Testis (tissue), 3 donors: ENCODE measurements around the gene KIFC3. TPM values are rescaled to one million over a fixed set of nuclear protein-coding genes. Genes with fewer than 3 reads are reported as not detected.

Experiments used
- DNase-seq: peaks from one replicate; pipeline ENCODE4 v3.0.0-alpha.2; 2019
- H3K27ac ChIP-seq, 2 donors: fragments of 200-600 bp; sonication (generic); one replicate each; pipeline ENCODE4 v1.5.1; 2019
- H3K27me3 ChIP-seq: fragments of 200-600 bp; sonication (generic); one replicate; pipeline ENCODE4 v1.5.1; 2019
- H3K36me3 ChIP-seq: fragments of 200-600 bp; sonication (generic); one replicate; pipeline ENCODE4 v1.5.1; 2017; ENCODE audit warnings: low read depth; ENCODE audit errors: missing control alignments
- H3K4me1 ChIP-seq: fragments of 200-600 bp; sonication (generic); one replicate; pipeline ENCODE4 v1.5.1; 2019
- H3K4me3 ChIP-seq, 2 donors: fragments of 200-600 bp; sonication (generic); one replicate each; pipeline ENCODE4 v1.5.1; 2017 to 2019
- H3K9me3 ChIP-seq: fragments of 200-600 bp; sonication (generic); one replicate; pipeline ENCODE4 v1.5.1; 2017
- CTCF ChIP-seq, 3 experiments: fragments of 450-650 bp in 2 of 3; fragments of 200-600 bp in 1 of 3; sonication (generic) in 1 of 3; IDR thresholded peaks; one replicate each; pipeline ENCODE4 v1.5.1; 2016 to 2019; ENCODE audit warnings: antibody characterized with exemption in 3 of 3, mild to moderate bottlenecking in 2 of 3, moderate library complexity in 1 of 3
- POLR2A ChIP-seq: fragments of 450-650 bp; IDR thresholded peaks from one replicate; pipeline ENCODE4 v1.6.1; 2017; ENCODE audit warnings: antibody characterized with exemption, mild to moderate bottlenecking, moderate library complexity
- WGBS, 2 donors: methylation state at CpG; one replicate each; pipeline ENCODE4 v1.1.5; 2018; 5-methylcytosine and 5-hydroxymethylcytosine counted together
- intact Hi-C: fragments of 100-400 bp; cut with DNase I; formaldehyde crosslinking; loops from one replicate; pipeline ENCODE4 v1.15.1; 2023; ENCODE audit warnings: low total_unique reads
- polyA plus RNA-seq: library from polyadenylated mRNA; stranded (reverse); fragments of 350-450 nt; fragmentation: Illumina TruSeq; extraction: RNeasy Lipid Tissue Mini Kit (QIAGEN cat#74804); gene quantifications from one replicate; pipeline ENCODE4 v1.2.3, GENCODE V29; 2014; ENCODE audit warnings: low read depth, low replicate concordance; ENCODE audit not compliant: insufficient read depth
- total RNA-seq, 2 donors: library from RNA; depleted of rRNA; stranded (reverse); fragments of >200 nt; gene quantifications; one replicate each; pipeline ENCODE4 v1.2.3, GENCODE V29; 2016

The KIFC3 gene
- total and polyA plus RNA-seq, 3 donors from 2014 or later = 105 to 185 (median 137) TPM

GRCh38 chr16:57844416-57845030 lies 42.2 kb upstream of the KIFC3 start:
- no peaks in the 10 kb centered on the region for H3K36me3 ChIP-seq
- intact Hi-C loops = no loop called here
- TF ChIP-seq CTCF (IDR thresholded peaks at IDR 0.05) = no peak
- TF ChIP-seq POLR2A = no peak
- H3K4me1 ChIP-seq = no peaks in the 10 kb centered on the region
- no peaks in the 10 kb centered on the region for H3K27me3 ChIP-seq
- H3K4me3 ChIP-seq = no peak overlapping the region
- no peak for DNase-seq
- no peak overlapping the region for H3K27ac ChIP-seq
- 91% methylated on average over 8 to 10 of the region's 10 CpGs for WGBS, 2 donors
- no peaks in the 10 kb centered on the region for H3K9me3 ChIP-seq

GRCh38 chr16:57843400-57843799 lies 41.1 kb upstream of the KIFC3 start:
- H3K27me3 ChIP-seq = no peaks in the 10 kb centered on the region
- intact Hi-C loops = no loop called here
- TF ChIP-seq POLR2A = no peak
- no peak for TF ChIP-seq CTCF (IDR thresholded peaks at IDR 0.05)
- no peaks in the 10 kb centered on the region for H3K36me3 ChIP-seq
- no peaks in the 10 kb centered on the region for H3K4me1 ChIP-seq
- WGBS, 2 donors = 63 to 91% methylated on average over 1 of the region's 1 CpG
- no peak overlapping the region for H3K4me3 ChIP-seq
- no peak for DNase-seq
- no peak overlapping the region for H3K27ac ChIP-seq
- no peaks in the 10 kb centered on the region for H3K9me3 ChIP-seq

GRCh38 chr16:57842601-57843000 lies 40.3 kb upstream of the KIFC3 start:
- Histone ChIP-seq H3K4me3 (no peak overlapping the region), H3K36me3 (no peaks in the 10 kb centered on the region), H3K27ac (no peak overlapping the region), H3K9me3 (no peaks in the 10 kb centered on the region), H3K27me3 (no peaks in the 10 kb centered on the region), H3K4me1 (no peaks in the 10 kb centered on the region)
- TF ChIP-seq CTCF (IDR thresholded peaks at IDR 0.05) (no peak), POLR2A (no peak)
- DNase-seq = no peak
- WGBS, 2 donors = 89 to 93% methylated on average over 5 of the region's 5 CpGs
- intact Hi-C loops = no loop called here

GRCh38 chr16:57840833-57841232 lies 38.5 kb upstream of the KIFC3 start:
- WGBS, 2 donors = 91 to 93% methylated on average over 8 of the region's 8 CpGs
- no peak for TF ChIP-seq CTCF (IDR thresholded peaks at IDR 0.05)
- TF ChIP-seq POLR2A = no peak
- intact Hi-C loops = no loop called here
- DNase-seq = no peak
- no peaks in the 10 kb centered on the region for H3K36me3 ChIP-seq
- H3K4me1 ChIP-seq = no peaks in the 10 kb centered on the region
- H3K27ac ChIP-seq = no peak overlapping the region
- H3K27me3 ChIP-seq = no peaks in the 10 kb centered on the region
- H3K4me3 ChIP-seq = no peak overlapping the region
- H3K9me3 ChIP-seq = no peaks in the 10 kb centered on the region

GRCh38 chr16:57838161-57838560 lies 35.9 kb upstream of the KIFC3 start:
- 56 to 65% methylated on average over 13 of the region's 13 CpGs for WGBS, 2 donors
- H3K36me3 ChIP-seq = no peaks in the 10 kb centered on the region
- no peak overlapping the region for H3K27ac ChIP-seq
- no peak for DNase-seq
- no peaks in the 10 kb centered on the region for H3K27me3 ChIP-seq
- H3K4me1 ChIP-seq = no peaks in the 10 kb centered on the region
- no peaks in the 10 kb centered on the region for H3K9me3 ChIP-seq
- TF ChIP-seq POLR2A = no peak
- no peak for TF ChIP-seq CTCF (IDR thresholded peaks at IDR 0.05)
- H3K4me3 ChIP-seq = no peak overlapping the region
- intact Hi-C loops = no loop called here
